SK-N-SH (cell line): ENCODE measurements around the gene BCL11A.

Experiments
- CTCF ChIP-seq: fragments of 200-600 bp; sonication (generic); IDR thresholded peaks from 2 replicates; pipeline ENCODE4 v1.6.1; 2017; ENCODE audit warnings: antibody characterized with exemption, mild to moderate bottlenecking, moderate library complexity
- EP300 ChIP-seq, 2 experiments: IDR thresholded peaks; 2 replicates each; pipeline versions ENCODE4 v1.4.0 to v1.6.1; 2012; ENCODE audit warnings: borderline replicate concordance in 1 of 2, low read depth in 1 of 2, low read length in 1 of 2
- GABPA ChIP-seq: IDR thresholded peaks from 2 replicates; pipeline ENCODE4 v1.4.0; 2012; ENCODE audit warnings: low read depth, mild to moderate bottlenecking
- NFIC ChIP-seq: IDR thresholded peaks from 2 replicates; pipeline ENCODE4 v1.4.0; 2012; ENCODE audit warnings: borderline replicate concordance
- NRF1 ChIP-seq: IDR thresholded peaks from 2 replicates; pipeline ENCODE4 v1.6.1; 2012; ENCODE audit warnings: low read depth, mild to moderate bottlenecking, low read length
- PBX3 ChIP-seq: IDR thresholded peaks from 2 replicates; pipeline ENCODE4; 2012
- TAF1 ChIP-seq: IDR thresholded peaks from 2 replicates; pipeline ENCODE4 v1.6.1; 2012; ENCODE audit warnings: low read depth, mild to moderate bottlenecking, low read length, moderate library complexity, borderline replicate concordance
- YY1 ChIP-seq: IDR thresholded peaks from 2 replicates; pipeline ENCODE4 v1.4.0; 2012; ENCODE audit warnings: low read depth, mild to moderate bottlenecking
- ZBTB33 ChIP-seq: IDR thresholded peaks from 2 replicates; pipeline ENCODE4 v1.4.0; 2012; ENCODE audit warnings: low read depth, borderline replicate concordance

- no peak for TF ChIP-seq YY1
- TF ChIP-seq NFIC = no peak
- no peak for TF ChIP-seq CTCF
- no peak for TF ChIP-seq TAF1
- TF ChIP-seq EP300 (IDR thresholded peaks at IDR 0.05; ENCODE audit: borderline replicate concordance in 1 of 2, low read depth in 1 of 2, low read length in 1 of 2) = no peak
- no peak for TF ChIP-seq ZBTB33
- no peak for TF ChIP-seq PBX3
- no peak for TF ChIP-seq GABPA
- TF ChIP-seq NRF1 = no peak
Observed at GRCh38 chr2:60586081-60586480, 32.6 kb upstream of the BCL11A start.
